GM23248 (cell line): ENCODE results near the gene HYCC2. TPM values are rescaled to one million over a fixed set of nuclear protein-coding genes. Genes with fewer than 3 reads are reported as not detected.
"Not testable (repeated sequence)": the region's sequence is repeated elsewhere in the genome, so short reads cannot be mapped to it uniquely, and the experiment has no call there.

Source experiments
- DNase-seq: peaks from one replicate; pipeline ENCODE4 v3.0.0-alpha.2; 2015
- H2AFZ ChIP-seq: fragments of 200-600 bp; sonication (generic); 2 replicates; pipeline ENCODE4 v1.6.1; 2016; ENCODE audit warnings: antibody characterized with exemption
- H3F3A ChIP-seq: fragments of 200-600 bp; sonication (generic); 2 replicates; pipeline ENCODE4 v1.6.1; 2016; ENCODE audit warnings: mild to moderate bottlenecking, antibody characterized with exemption, mixed run types; ENCODE audit not compliant: insufficient read depth
- H3K27ac ChIP-seq: fragments of 200-600 bp; sonication (generic); 2 replicates; pipeline ENCODE4 v1.5.1; 2016; ENCODE audit warnings: mild to moderate bottlenecking
- H3K27me3 ChIP-seq: fragments of 200-600 bp; sonication (generic); replicated peaks from 2 replicates; pipeline ENCODE4 v1.6.1; 2016; ENCODE audit warnings: mild to moderate bottlenecking; ENCODE audit not compliant: insufficient read depth
- H3K36me3 ChIP-seq: fragments of 200-600 bp; sonication (generic); 2 replicates; pipeline ENCODE4 v1.6.1; 2016; ENCODE audit warnings: low read depth, mild to moderate bottlenecking
- H3K4me1 ChIP-seq: fragments of 200-600 bp; sonication (generic); 2 replicates; pipeline ENCODE4 v1.6.1; 2016; ENCODE audit warnings: mild to moderate bottlenecking; ENCODE audit not compliant: insufficient read depth
- H3K4me2 ChIP-seq: fragments of 200-600 bp; sonication (generic); one replicate; pipeline ENCODE4 v1.6.1; 2016; ENCODE audit warnings: mild to moderate bottlenecking; ENCODE audit not compliant: unreplicated experiment
- H3K4me3 ChIP-seq: fragments of 200-600 bp; sonication (generic); 2 replicates; pipeline ENCODE4 v1.5.1; 2016; ENCODE audit warnings: mild to moderate bottlenecking
- H3K79me2 ChIP-seq: fragments of 200-600 bp; sonication (generic); 2 replicates; pipeline ENCODE4 v1.6.1; 2016; ENCODE audit warnings: mild to moderate bottlenecking; ENCODE audit not compliant: insufficient read depth
- H3K9ac ChIP-seq: fragments of 200-600 bp; sonication (generic); 2 replicates; pipeline ENCODE4 v1.6.1; 2016; ENCODE audit warnings: mild to moderate bottlenecking
- H3K9me2 ChIP-seq: fragments of 200-600 bp; sonication (generic); 2 replicates; pipeline ENCODE4 v1.6.1; 2016; ENCODE audit warnings: mixed run types, mild to moderate bottlenecking, moderate library complexity; ENCODE audit not compliant: insufficient read depth
- H3K9me3 ChIP-seq: fragments of 200-600 bp; sonication (generic); one replicate; pipeline ENCODE4 v1.6.1; 2017; ENCODE audit warnings: low read depth
- H4K20me1 ChIP-seq: fragments of 200-600 bp; sonication (generic); 2 replicates; pipeline ENCODE4 v1.6.0; 2016; ENCODE audit not compliant: insufficient read depth
- EZH2 ChIP-seq: fragments of 200-600 bp; sonication (generic); IDR thresholded peaks from 2 replicates; pipeline ENCODE4 v1.6.1; 2018; ENCODE audit warnings: antibody characterized with exemption, mild to moderate bottlenecking; ENCODE audit not compliant: insufficient read depth, poor library complexity, severe bottlenecking
- EZH2phosphoT487 ChIP-seq: fragments of 200-600 bp; sonication (generic); IDR thresholded peaks from 2 replicates; pipeline ENCODE4 v1.6.1; 2018; ENCODE audit warnings: antibody characterized with exemption, moderate library complexity, mild to moderate bottlenecking, low read depth; ENCODE audit not compliant: insufficient read depth
- WGBS, 2 experiments: methylation state at CpG; one replicate each; pipeline ENCODE4 v1.1.6; 2015 to 2017; ENCODE audit warnings: low lambda C conversion rate in 2 of 2, low coverage in 1 of 2; ENCODE audit errors: missing lambda C conversion rate in 2 of 2; 5-methylcytosine and 5-hydroxymethylcytosine counted together
- in situ Hi-C: fragments of 300-500 bp; cut with MboI; formaldehyde crosslinking; loops from 2 replicates; pipeline ENCODE4 v1.15.0; 2020
- polyA plus RNA-seq: library from polyadenylated mRNA; unstranded; fragments of >200 nt; fragmentation: Nextera tagmentation; extraction: Ambion mirVana; gene quantifications from 2 replicates; pipeline ENCODE4 v1.2.1, GENCODE V29; 2016
- total RNA-seq: library from RNA; depleted of rRNA; stranded (reverse); fragments of >200 nt; shearing (Covaris generic); gene quantifications from 2 replicates; pipeline ENCODE4 v1.2.3, GENCODE V29; 2014

The HYCC2 gene
- total and polyA plus RNA-seq, 2 experiments from 2014 or later = 5.7 to 7.0 TPM

- no peak for TF ChIP-seq EZH2phosphoT487
- TF ChIP-seq EZH2 = no peak
- Histone ChIP-seq H3F3A (no peaks in the 10 kb centered on the region), H3K27ac (no peak overlapping the region), H3K27me3 (no peaks in the 10 kb centered on the region), H3K4me2 (no peak overlapping the region), H4K20me1 (no peaks in the 10 kb centered on the region), H2AFZ (no peak overlapping the region), H3K9me2 (no peaks in the 10 kb centered on the region), H3K4me3 (no peak overlapping the region), H3K9ac (no peak overlapping the region), H3K4me1 (peaks cover 12% of the 10 kb centered on the region; the same call in 1 of the 2 replicates), H3K9me3 (no peaks in the 10 kb centered on the region), H3K79me2 (peaks cover 100% of the 10 kb centered on the region), H3K36me3 (peaks cover 4% of the 10 kb centered on the region; the same call in 1 of the 2 replicates)
- DNase-seq = no peak
- in situ Hi-C loops = no loop called here
- WGBS, 2 experiments = 80 to 84% methylated on average over 4 of the region's 4 CpGs
Observed at GRCh38 chr2:201057715-201058248, 13.7 kb downstream of the HYCC2 start.

GRCh38 chr2:201057087-201057521 is 14.4 kb downstream of the HYCC2 start:
- no peak for TF ChIP-seq EZH2
- no peaks in the 10 kb centered on the region for H3F3A ChIP-seq
- H3K27me3 ChIP-seq = no peaks in the 10 kb centered on the region
- H3K4me1 ChIP-seq = peaks cover 12% of the 10 kb centered on the region; the same call in 1 of the 2 replicates
- H2AFZ ChIP-seq = no peak overlapping the region
- DNase-seq = peak; percentile 28
- no peaks in the 10 kb centered on the region for H4K20me1 ChIP-seq
- H3K9ac ChIP-seq = no peak overlapping the region
- no peaks in the 10 kb centered on the region for H3K9me3 ChIP-seq
- in situ Hi-C loops = no loop called here
- H3K9me2 ChIP-seq = no peaks in the 10 kb centered on the region
- H3K79me2 ChIP-seq = peaks cover 100% of the 10 kb centered on the region
- peak overlapping the region; percentile 17; the same call in 1 of the 2 replicates for H3K27ac ChIP-seq
- 35 to 38% methylated on average over 2 of the region's 2 CpGs for WGBS, 2 experiments
- no peak overlapping the region for H3K4me2 ChIP-seq
- no peak overlapping the region for H3K4me3 ChIP-seq
- peaks cover 4% of the 10 kb centered on the region; the same call in 1 of the 2 replicates for H3K36me3 ChIP-seq

- no peak overlapping the region for H2AFZ ChIP-seq
- no peaks in the 10 kb centered on the region for H3K36me3 ChIP-seq
- H3K4me1 ChIP-seq = no peaks in the 10 kb centered on the region
- in situ Hi-C loops = no loop called here
- peaks cover 9% of the 10 kb centered on the region; the same call in 1 of the 2 replicates for H4K20me1 ChIP-seq
- no peaks in the 10 kb centered on the region for H3F3A ChIP-seq
- H3K79me2 ChIP-seq = peaks cover 99% of the 10 kb centered on the region
- H3K4me2 ChIP-seq = no peak overlapping the region
- no peaks in the 10 kb centered on the region for H3K27me3 ChIP-seq
- H3K9me2 ChIP-seq = no peaks in the 10 kb centered on the region
- 88 to 96% methylated on average over 4 to 11 of the region's 11 CpGs for WGBS, 2 experiments
- H3K4me3 ChIP-seq = no peak overlapping the region
- no peak overlapping the region for H3K27ac ChIP-seq
- TF ChIP-seq EZH2phosphoT487 = no peak
- no peak for TF ChIP-seq EZH2
- DNase-seq = no peak
- H3K9me3 ChIP-seq = no peaks in the 10 kb centered on the region
- H3K9ac ChIP-seq = no peak overlapping the region
Observed at GRCh38 chr2:201049455-201049854, 22.0 kb downstream of the HYCC2 start.

GRCh38 chr2:201046881-201047280 is 24.6 kb downstream of the HYCC2 start:
- Histone ChIP-seq H3K9me3 (no peaks in the 10 kb centered on the region), H3K9ac (no peak overlapping the region), H3K9me2 (no peaks in the 10 kb centered on the region), H3K27ac (no peak overlapping the region), H3K36me3 (no peaks in the 10 kb centered on the region), H3K4me3 (no peak overlapping the region), H3K27me3 (no peaks in the 10 kb centered on the region), H3F3A (no peaks in the 10 kb centered on the region), H2AFZ (no peak overlapping the region), H3K79me2 (peaks cover 89% of the 10 kb centered on the region), H3K4me2 (no peak overlapping the region), H3K4me1 (no peaks in the 10 kb centered on the region), H4K20me1 (peaks cover 9% of the 10 kb centered on the region; the same call in 1 of the 2 replicates)
- in situ Hi-C loops = no loop called here
- no peak for DNase-seq
- WGBS, 2 experiments = 96 to 97% methylated on average over 2 of the region's 2 CpGs
- TF ChIP-seq EZH2phosphoT487 = no peak
- TF ChIP-seq EZH2 = no peak

- H3F3A ChIP-seq, H3K27ac ChIP-seq, H3K4me2 ChIP-seq, H3K4me3 ChIP-seq, H3K9me2 ChIP-seq, DNase-seq, H2AFZ ChIP-seq, in situ Hi-C loops, H3K9me3 ChIP-seq, H3K4me1 ChIP-seq, H4K20me1 ChIP-seq, H3K27me3 ChIP-seq, H3K9ac ChIP-seq, H3K36me3 ChIP-seq: not testable (repeated sequence)
- 88 to 90% methylated on average over 5 of the region's 5 CpGs for WGBS, 2 experiments
- peaks cover 89% of the 10 kb centered on the region for H3K79me2 ChIP-seq
Observed at GRCh38 chr2:201043050-201043449, 28.4 kb downstream of the HYCC2 start.

GRCh38 chr2:201042451-201042850 is 29.0 kb downstream of the HYCC2 start:
- H2AFZ ChIP-seq, in situ Hi-C loops, H3K4me1 ChIP-seq, H4K20me1 ChIP-seq, H3K27me3 ChIP-seq, H3K9ac ChIP-seq, H3K4me3 ChIP-seq, H3F3A ChIP-seq, H3K4me2 ChIP-seq, H3K36me3 ChIP-seq, H3K9me3 ChIP-seq, H3K27ac ChIP-seq, H3K9me2 ChIP-seq, DNase-seq: not testable (repeated sequence)
- peaks cover 89% of the 10 kb centered on the region for H3K79me2 ChIP-seq
- 97% methylated on average over 36 of the region's 36 CpGs; no CpG with 5 or more reads in 1 of the 2 experiments for WGBS, 2 experiments
